Posterior cingulate gyrus (tissue), 11 donors: ENCODE measurements around the gene CCL5.

Experiments
- DNase-seq, 10 donors: peaks; one replicate each; pipeline versions ENCODE4 v3.0.0 to v3.0.0-alpha.2; 2020 to 2021; ENCODE audit warnings: mixed read lengths in 3 of 10
- intact Hi-C: fragments of 100-400 bp; cut with DNase I; formaldehyde crosslinking; loops from one replicate; pipeline ENCODE4 v1.15.1; 2023

The CCL5 gene

GRCh38 chr17:35841101-35841500 lies 39.1 kb downstream of the CCL5 start:
- intact Hi-C loops: no loop called here
- no peak for DNase-seq

DNA sequence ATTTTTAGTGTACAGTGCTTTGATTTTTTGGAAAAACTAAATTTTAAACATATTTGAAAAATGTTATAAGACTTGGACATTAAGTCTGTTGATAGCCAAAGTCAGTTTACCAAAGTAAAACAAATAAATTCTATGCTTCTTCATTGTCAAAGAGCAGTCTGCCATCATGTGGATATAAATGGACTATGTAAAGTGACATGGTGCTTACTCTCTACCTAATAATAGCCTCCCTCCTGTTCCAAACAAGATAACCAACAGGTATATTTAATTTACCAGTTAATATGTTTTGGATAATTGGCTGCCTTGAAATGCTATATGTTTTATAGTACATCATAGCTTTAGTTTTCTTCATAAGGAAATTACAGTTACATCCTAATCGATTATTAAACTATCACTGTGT lies 55.0 kb downstream of the CCL5 start:
- no peak for DNase-seq
- intact Hi-C loops: no loop called here
